NCI-H146 treated with DMSO at 0.1 percent for 48 hours (cell line): Measurements from ENCODE around the gene ADCY1.
"Not testable (repeated sequence)": the region's sequence is repeated elsewhere in the genome, so short reads cannot be mapped to it uniquely, and the experiment has no call there.

ENCODE experiments used
- DNase-seq: peaks from one replicate; lab custom pipeline; 2025; ENCODE audit not compliant: unreplicated experiment; lab: John Stamatoyannopoulos, UW

The ADCY1 gene

GRCh38 chr7:45573661-45574415 is at the start of gene ADCY1:
Gene ADCY1, plus strand, starts transcription at chr7:45574368. Its CDS starts 176 bp downstream, at chr7:45574544.
- DNase-seq: no peak

GRCh38 chr7:45524445-45524844 is 49.7 kb upstream of the ADCY1 start:
- DNase-seq: peak; percentile 63

- no peak for DNase-seq
Measured at GRCh38 chr7:45525057-45525456, 49.1 kb upstream of the ADCY1 start.

GRCh38 chr7:45543473-45543872 is 30.7 kb upstream of the ADCY1 start:
- peak; percentile 41 for DNase-seq

GRCh38 chr7:45545105-45545710 is 29.0 kb upstream of the ADCY1 start:
- DNase-seq: not testable (repeated sequence)

DNA sequence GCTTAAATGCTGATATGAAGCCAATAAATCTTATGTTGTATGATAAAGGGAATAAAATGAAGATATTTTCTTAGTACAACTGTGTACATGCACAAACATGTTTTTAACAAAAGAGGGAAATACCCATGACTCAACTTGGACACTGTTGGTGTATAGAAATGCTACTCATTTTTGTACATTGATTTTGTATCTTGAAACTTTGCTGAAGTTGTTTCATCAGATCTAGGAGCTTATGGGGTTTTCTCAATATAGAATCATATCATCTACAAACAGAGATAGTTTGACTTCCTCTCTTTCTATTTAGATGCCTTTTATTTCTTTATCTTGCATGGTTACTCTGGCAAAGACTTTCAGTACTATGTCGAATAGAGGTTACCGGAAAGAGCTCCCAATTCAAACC is 25.3 kb upstream of the ADCY1 start:
- not testable (repeated sequence) for DNase-seq

DNA sequence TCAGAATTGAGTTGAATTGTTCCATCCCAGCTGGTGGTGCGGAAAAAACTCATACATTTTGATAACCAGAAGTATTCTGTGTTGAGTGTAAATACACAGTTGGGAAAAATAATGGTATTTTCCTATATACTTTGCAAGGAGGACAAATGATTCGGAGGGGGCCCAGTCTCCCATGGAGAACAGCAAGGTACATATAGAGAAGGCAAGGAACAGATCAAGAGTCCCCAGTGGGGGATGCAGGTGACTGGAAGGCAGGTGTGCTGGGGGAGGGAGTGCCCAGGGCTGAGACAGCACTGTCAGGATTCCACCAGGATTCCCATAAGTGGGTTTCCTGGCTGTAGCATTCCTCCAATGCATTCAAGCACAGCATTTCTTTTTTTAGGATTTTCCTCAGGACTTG is 10.8 kb upstream of the ADCY1 start:
- DNase-seq: peak; percentile 33

DNA sequence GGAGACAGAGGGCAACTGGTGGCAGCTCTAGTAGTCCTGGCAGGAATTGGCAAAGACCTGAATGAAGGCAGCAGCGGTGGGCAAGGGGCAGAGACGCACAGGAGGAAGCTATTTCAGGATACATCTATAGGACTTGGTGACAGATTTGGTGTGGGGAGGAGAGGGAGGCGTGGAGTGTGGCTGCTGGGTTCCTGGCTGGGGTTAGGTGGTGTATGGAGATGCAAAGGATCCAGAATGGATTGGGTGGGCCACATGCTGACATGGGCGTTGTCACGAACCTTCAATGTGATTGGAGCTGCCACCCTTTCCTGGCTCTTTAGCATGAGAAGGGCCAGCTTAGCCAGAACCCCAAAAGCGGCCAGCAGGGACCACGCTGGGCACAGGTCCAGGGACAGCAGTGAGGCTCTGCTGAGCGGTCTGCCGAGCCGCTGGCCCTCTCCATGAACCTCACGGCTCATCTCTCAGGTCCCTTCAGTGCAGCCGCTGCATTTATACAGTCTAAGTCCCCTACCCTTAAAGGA is 10.2 kb upstream of the ADCY1 start:
- DNase-seq: no peak

DNA sequence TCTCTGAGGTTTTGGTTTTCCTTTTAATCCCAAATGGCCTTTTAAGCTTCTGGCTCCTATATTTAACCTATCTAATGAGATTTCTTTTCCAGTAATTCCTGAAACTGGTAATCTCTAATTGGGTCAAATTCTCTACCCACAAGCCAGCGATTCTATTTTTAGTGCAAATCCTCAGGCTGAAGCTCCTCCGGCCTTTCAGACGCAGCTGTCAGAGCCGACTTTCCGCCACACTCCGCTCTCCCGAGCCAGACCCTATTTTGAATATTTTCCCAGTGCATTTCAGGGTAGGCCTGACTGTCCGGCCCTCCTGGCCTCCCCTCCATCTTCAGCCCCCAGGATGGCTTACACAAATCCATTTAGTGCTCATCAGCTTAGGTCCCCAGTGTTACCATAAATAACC is 9.7 kb upstream of the ADCY1 start:
- DNase-seq: no peak

DNA sequence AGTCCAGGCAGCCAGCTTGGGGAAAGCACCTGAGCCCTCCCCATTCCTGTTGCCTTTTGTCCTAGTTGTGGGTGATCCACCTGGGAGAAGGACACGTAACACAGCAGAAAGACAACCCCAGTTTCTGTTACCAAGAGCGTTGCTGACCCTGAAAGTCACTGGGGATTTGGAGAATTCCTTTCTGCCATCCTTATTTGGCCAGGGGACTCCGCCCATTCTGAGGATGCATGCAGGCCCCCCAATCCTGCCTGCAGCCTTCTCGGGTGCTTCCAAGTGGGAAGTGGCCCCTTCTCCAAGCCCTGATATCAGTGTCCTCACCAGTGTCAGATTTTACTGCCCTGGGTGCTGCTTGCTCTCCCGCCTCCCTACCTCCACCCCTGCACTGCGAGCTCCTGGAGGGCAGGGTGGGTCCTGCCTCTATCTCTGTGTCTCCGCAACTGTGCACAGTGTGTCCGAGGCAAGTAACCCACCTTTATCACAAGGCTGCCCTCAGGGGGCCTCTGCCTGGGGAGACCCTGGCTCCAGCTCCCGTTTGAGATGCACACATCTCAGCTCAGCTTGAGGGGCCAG is 9.2 kb upstream of the ADCY1 start:
- no peak for DNase-seq

DNA sequence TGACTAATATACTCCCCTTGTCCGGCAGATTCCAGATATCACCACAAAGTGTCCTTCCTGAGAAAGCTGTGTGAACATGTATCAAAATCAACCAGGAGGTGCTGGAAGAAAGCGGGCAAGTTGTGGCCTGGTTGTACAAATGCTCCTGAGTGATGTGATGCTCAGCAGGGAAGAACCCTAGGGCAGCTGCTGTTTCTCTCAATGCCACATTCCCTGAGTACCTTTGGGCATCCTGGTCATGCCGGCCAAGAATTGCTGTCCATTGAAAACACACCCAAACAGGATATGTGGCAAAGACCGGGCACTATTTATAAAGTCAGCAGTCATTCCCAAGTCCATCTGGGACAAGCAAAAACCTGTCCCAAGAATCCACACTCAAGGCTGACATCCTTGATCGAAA is 7.8 kb upstream of the ADCY1 start:
- DNase-seq: no peak

- no peak for DNase-seq
Measured at GRCh38 chr7:45566961-45567360, 7.2 kb upstream of the ADCY1 start.

DNA sequence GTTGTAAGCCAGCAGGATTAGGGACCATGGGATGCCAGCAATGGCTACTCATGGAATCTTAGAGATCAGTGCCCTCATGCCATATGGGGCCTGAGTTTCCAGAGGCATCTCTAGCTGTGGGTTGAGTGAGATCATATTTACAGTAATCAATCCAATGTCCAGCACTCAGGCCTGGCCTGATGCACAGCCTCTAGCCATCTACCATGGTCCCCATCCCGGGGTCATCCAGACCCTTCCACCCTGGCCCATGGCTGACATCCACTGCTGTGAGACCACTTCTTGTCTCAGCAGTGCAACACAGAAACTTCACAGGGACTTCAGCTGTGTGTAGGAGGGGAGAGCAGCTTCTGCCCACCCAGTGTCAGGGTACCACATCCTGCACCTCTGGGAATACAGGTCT is 6.5 kb upstream of the ADCY1 start:
- no peak for DNase-seq

- no peak for DNase-seq
Measured at GRCh38 chr7:45568536-45569289, 5.5 kb upstream of the ADCY1 start.

DNA sequence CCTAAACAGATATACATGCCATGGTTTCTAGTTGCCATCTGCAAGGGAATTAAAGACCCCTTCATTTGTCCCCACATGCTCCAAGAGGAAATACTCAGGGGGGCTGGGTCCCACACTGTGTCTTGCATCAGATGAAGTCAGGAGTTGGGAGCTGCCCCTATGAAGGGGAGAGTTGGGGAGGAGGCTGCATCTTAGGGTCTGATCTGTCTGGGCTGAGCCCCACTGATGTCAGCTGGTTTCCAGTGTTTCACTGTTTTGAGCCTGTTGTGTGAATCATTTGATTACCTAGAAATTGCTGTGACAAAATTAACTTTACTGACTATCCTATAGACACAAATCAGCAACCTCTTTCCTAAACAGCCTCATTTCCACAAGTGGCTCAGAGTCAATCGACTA is 4.9 kb upstream of the ADCY1 start:
- no peak for DNase-seq

- no peak for DNase-seq
Measured at GRCh38 chr7:45570797-45571196, 3.4 kb upstream of the ADCY1 start.

GRCh38 chr7:45573204-45573603 is 964 bp upstream of the ADCY1 start:
- DNase-seq: no peak

GRCh38 chr7:45574416-45574668 is 174 bp downstream of the ADCY1 start:
- no peak for DNase-seq

GRCh38 chr7:45574669-45575500 is 717 bp downstream of the ADCY1 start:
- peak; percentile 49 for DNase-seq

- DNase-seq: no peak
Measured at GRCh38 chr7:45575501-45576248, 1.5 kb downstream of the ADCY1 start.
